Mesothelial cell of epicardium (in vitro differentiated cells): Measurements from ENCODE around the gene IFIT5. TPM values are rescaled to one million over a fixed set of nuclear protein-coding genes. Genes with fewer than 3 reads are reported as not detected.
A peak's percentile ranks its signal among the peaks of the same experiment; 100 is the strongest.

ENCODE experiments used
- DNase-seq, 2 experiments: peaks; one replicate each; pipeline ENCODE4 v3.0.0; 2021; ENCODE audit warnings: low spot score in 2 of 2; ENCODE audit not compliant: unreplicated experiment in 2 of 2
- H3K27ac Mint-ChIP-seq: 2 replicates; pipeline ENCODE4 v1.8.0; 2021; ENCODE audit warnings: mixed read lengths
- H3K27me3 Mint-ChIP-seq: 2 replicates; pipeline ENCODE4 v1.8.0; 2021; ENCODE audit warnings: low read depth, mixed read lengths
- H3K36me3 Mint-ChIP-seq: 2 replicates; pipeline ENCODE4 v1.8.0; 2021; ENCODE audit warnings: mixed read lengths
- H3K4me1 Mint-ChIP-seq: 2 replicates; pipeline ENCODE4 v1.8.0; 2021; ENCODE audit warnings: mixed read lengths
- H3K4me3 Mint-ChIP-seq: 2 replicates; pipeline ENCODE4 v1.8.0; 2021; ENCODE audit warnings: mild to moderate bottlenecking, moderate library complexity, mixed read lengths
- H3K9me3 Mint-ChIP-seq: 2 replicates; pipeline ENCODE4 v1.8.0; 2021; ENCODE audit warnings: mixed read lengths
- CTCF ChIP-seq: fragments of 200-600 bp; sonication (generic); IDR thresholded peaks from one replicate; pipeline ENCODE4 v1.5.0; 2021; ENCODE audit warnings: antibody characterized with exemption; ENCODE audit not compliant: unreplicated experiment
- total RNA-seq: library from RNA; stranded (reverse); gene quantifications from 3 replicates; pipeline ENCODE4 v1.2.1, GENCODE V29; 2021

Gene IFIT5
- total RNA-seq, 1 donor from 2014 or later = 20.5 TPM

GRCh38 chr10:89371987-89372386 lies 42.4 kb upstream of the IFIT5 start:
- peaks cover 23% of the 10 kb centered on the region for H3K4me1 Mint-ChIP-seq

GRCh38 chr10:89373916-89374711 lies 40.3 kb upstream of the IFIT5 start:
- no peak for DNase-seq
- peaks cover 11% of the 10 kb centered on the region for H3K4me1 Mint-ChIP-seq
- no peaks in the 10 kb centered on the region for H3K9me3 Mint-ChIP-seq

More at GRCh38 chr10:89371987-89372386, 42.4 kb upstream of the IFIT5 start:
- H3K36me3 Mint-ChIP-seq = no peaks in the 10 kb centered on the region
- DNase-seq = no peak
- no peak overlapping the region for H3K27ac Mint-ChIP-seq
- no peaks in the 10 kb centered on the region for H3K9me3 Mint-ChIP-seq
- H3K4me3 Mint-ChIP-seq = no peak overlapping the region
- H3K27me3 Mint-ChIP-seq = no peaks in the 10 kb centered on the region
- no peak for TF ChIP-seq CTCF

GRCh38 chr10:89374713-89375141 lies 39.6 kb upstream of the IFIT5 start:
- no peak overlapping the region for H3K4me3 Mint-ChIP-seq
- TF ChIP-seq CTCF = no peak
- H3K27ac Mint-ChIP-seq = peak overlapping the region; percentile 62
- no peaks in the 10 kb centered on the region for H3K9me3 Mint-ChIP-seq
- DNase-seq = no peak
- no peaks in the 10 kb centered on the region for H3K36me3 Mint-ChIP-seq
- no peaks in the 10 kb centered on the region for H3K27me3 Mint-ChIP-seq
- H3K4me1 Mint-ChIP-seq = peaks cover 8% of the 10 kb centered on the region

More at GRCh38 chr10:89373916-89374711, 40.3 kb upstream of the IFIT5 start:
- peak overlapping the region; percentile 62 for H3K27ac Mint-ChIP-seq
- no peak for TF ChIP-seq CTCF
- H3K4me3 Mint-ChIP-seq = no peak overlapping the region
- no peaks in the 10 kb centered on the region for H3K36me3 Mint-ChIP-seq
- H3K27me3 Mint-ChIP-seq = no peaks in the 10 kb centered on the region

- no peak within 1 kb of the TSS for H3K4me3 Mint-ChIP-seq
- no peak for DNase-seq
- no peak for TF ChIP-seq CTCF
- H3K27ac Mint-ChIP-seq = no peak within 1 kb of the TSS
- peaks cover 8% of the 10 kb centered on the region for H3K4me1 Mint-ChIP-seq
- no peaks in the 10 kb centered on the region for H3K9me3 Mint-ChIP-seq
- no peaks in the 10 kb centered on the region for H3K27me3 Mint-ChIP-seq
- H3K36me3 Mint-ChIP-seq = no peaks in the 10 kb centered on the region
Measured at GRCh38 chr10:89377705-89378637, 36.4 kb upstream of the IFIT5 start, which contains the start of gene IFIT1B. IFIT1B (plus strand) TSS chr10:89378056; CDS start chr10:89378136, 80 bp downstream.

- no peak for DNase-seq
- Mint-ChIP-seq H3K36me3 (no peaks in the 10 kb centered on the region), H3K4me3 (no peak overlapping the region), H3K27ac (no peak overlapping the region), H3K9me3 (no peaks in the 10 kb centered on the region), H3K4me1 (peaks cover 7% of the 10 kb centered on the region), H3K27me3 (no peaks in the 10 kb centered on the region)
- no peak for TF ChIP-seq CTCF
Measured at GRCh38 chr10:89379103-89379502, 35.3 kb upstream of the IFIT5 start.
